HG03103 (cell line): ENCODE measurements around the gene PIANP.
"Not testable (repeated sequence)": the region's sequence is repeated elsewhere in the genome, so short reads cannot be mapped to it uniquely, and the experiment has no call there.

Experiments used
- ATAC-seq: cut with Tn5 transposase; IDR thresholded peaks from one replicate; pipeline ENCODE4 v1.9.1; 2021; ENCODE audit warnings: low read depth; ENCODE audit not compliant: unreplicated experiment

PIANP gene

DNA sequence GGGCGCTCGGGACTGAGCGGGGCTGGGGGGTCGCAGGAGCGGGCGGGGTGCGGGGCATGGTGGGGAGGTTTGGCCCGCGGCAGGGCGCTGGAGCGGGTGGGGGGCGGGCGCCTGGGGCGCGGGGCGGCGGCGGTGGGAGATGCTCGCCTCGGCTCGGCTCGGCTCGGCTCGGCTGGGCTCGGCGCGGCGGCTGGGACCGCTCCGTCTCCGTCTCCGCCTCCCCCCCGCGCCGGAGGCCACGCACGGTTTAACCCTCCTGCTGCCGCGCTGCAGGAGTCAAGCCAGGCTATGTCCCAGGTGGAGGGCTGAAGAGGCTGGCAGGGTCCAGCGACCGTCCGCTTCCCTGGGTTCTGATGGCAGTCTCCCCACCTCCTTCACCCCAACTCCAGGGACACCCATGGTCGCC, at the start of gene PIANP:
Gene PIANP, minus strand, starts transcription at position 170 of the 406 bp plus-strand sequence. CDS start 2,754 bp downstream, outside the sequence.
- no peak for ATAC-seq

DNA sequence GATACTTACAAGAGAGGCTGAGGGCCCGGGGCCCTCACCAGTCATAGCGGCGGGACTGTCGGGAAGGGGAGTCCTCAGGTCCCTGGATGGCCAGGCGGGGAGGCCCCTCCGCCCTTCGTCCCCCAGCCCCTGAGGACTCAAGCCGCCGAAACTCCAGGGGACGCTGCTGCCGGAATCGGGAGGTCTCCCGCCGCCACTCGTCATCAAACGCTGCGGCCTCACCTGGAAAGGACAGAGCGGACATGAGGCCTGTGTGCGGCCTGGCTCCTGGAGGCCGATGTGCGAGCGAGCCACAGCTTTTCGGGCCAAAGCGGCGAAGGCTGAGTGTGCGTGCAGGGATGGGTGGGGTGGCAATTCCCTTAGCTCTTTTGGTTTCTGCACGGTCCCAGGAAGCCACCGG, 48.1 kb upstream of the PIANP start:
- ATAC-seq: no peak

GRCh38 chr12:6747216-6747615, 46.6 kb upstream of the PIANP start:
- ATAC-seq: no peak

- no peak for ATAC-seq
Observed at GRCh38 chr12:6745741-6746525, 45.3 kb upstream of the PIANP start.

GRCh38 chr12:6743300-6743699, 42.7 kb upstream of the PIANP start:
- not testable (repeated sequence) for ATAC-seq

- no peak for ATAC-seq
Observed at GRCh38 chr12:6742834-6743233, 42.2 kb upstream of the PIANP start.

GRCh38 chr12:6742080-6742479, 41.5 kb upstream of the PIANP start:
- ATAC-seq: not testable (repeated sequence)

DNA sequence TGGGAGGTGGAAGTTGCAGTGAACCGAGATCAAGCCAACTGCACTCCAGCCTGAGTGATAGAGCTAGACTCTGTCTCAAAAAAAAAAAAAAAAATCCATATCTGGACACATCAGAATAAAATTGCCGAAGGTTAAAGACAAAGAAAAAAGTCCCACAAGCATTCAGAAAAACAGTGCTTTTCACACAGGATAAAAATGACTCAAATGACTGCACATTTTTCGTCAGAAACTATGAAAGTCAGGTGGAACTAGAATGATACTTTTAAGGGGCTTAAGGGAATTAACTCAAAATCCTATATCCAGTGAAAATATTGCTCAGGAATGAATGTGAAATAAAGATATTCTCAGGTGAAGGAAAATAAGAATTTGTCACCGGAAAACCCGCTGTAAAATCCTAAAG, 36.1 kb upstream of the PIANP start:
- ATAC-seq: no peak

DNA sequence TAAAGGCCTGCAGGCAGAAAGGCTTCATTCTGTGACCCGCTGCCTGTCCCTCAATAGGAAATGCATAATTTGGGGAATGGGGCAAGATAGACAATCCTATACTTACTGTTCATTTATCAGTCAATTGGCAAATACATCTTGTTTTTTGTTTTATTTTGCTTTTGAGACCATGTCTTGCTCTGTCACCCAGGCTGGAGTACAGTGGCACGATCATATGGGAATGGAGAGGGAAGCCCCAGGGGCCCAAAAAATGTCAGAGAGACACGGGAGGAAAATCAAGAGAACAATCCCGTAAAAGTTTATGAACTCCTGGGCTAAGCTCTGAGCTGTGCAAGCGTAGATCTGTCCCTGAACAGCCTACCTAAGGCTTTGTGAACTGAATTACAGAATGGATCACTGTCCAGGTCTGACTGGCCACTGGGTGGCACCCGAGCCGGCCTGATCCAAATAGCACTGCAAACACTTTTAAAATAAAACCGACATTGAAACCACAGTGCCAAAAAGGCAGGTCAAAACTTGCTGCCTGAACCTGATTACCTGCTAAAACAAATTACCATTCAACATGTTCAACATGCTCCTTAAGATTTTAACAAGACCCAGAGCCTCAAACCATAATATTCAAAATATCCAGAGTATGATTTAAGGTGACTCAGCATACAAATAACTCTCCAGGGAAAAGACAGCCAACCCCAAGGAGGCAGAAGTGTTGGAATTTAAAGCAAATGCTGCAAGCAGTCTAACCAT, 35.0 kb upstream of the PIANP start:
- no peak for ATAC-seq

DNA sequence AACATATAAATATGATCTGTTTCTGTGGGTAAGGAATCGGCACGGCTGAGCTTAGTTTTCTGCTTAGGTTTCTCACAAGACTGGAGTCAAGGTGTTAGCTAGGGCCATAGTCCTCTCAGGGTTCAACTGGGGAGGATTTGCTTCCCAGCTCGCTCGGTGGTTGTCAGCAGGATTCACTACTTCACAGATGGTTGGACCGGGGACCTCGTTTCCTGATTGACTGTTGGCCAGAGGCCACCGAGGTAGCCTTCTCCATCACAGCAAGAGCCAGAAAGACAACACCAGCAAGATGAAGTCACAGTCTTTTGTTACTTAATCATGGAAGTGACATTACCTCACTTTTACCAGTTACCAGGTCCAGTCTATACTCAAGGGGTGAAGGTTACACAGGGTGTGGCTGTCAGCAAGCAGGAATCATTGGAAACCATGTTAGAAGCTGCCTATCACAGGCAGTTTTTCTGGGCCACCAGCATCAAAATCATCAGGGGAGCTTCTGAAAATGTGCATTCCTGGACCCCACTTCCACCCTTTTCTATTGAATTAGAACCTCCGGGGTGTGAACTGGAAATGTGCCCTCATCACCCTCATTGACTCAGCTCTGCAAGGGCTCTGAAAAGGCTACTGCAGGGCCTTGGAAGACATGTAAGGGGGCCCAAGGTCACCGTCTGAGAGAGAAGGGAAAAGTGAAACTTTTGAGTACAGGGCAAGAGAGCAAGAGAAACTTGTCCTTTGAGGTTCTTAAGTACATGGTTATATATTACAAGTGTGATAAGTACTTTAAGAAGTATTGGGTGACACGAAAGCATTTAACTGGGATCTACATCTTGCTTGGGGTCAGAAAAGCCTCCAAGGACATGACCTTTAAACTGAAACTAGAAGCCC, 34.1 kb upstream of the PIANP start:
- no peak for ATAC-seq

DNA sequence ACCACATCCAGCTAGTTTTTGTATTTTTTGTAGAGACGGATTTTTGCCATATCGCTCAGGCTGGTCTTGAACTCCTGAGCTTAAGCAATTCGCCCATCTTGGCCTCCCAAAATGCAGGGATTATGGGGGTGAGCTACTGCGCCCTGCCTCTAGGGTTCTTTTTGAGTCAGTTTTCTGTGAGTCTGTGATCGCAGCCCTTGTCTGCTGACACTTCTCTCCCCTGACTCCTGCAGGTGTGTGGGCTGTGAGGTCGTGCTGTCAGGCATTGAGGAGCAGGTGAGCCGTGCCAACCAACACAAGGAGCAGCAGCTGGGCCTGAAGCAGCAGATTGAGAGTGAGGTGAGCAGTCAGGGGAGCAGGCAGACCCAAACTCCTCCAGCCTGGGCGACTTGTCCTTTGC, 29.6 kb upstream of the PIANP start:
- ATAC-seq: no peak

- ATAC-seq: no peak
Observed at GRCh38 chr12:6729186-6729585, 28.6 kb upstream of the PIANP start.

DNA sequence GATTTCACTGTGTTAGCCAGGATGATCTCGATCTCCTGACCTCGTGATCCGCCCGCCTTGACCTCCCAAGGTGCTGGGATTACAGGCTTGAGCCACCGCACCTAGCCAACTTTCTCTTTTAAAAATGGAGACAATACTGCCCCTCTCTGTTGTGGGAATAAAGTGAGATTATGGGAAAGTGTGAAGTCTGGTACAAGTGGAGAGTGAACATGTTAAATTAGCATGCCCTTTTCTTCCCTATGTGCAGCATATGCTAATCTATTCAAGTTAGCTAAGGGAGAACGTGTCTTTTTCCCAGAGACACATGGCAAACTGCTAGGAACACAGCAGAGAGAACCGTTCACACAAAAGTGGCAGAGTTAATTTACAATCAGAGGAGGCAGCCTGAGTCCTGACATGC, 24.7 kb upstream of the PIANP start:
- no peak for ATAC-seq

GRCh38 chr12:6724409-6724797, 23.8 kb upstream of the PIANP start:
- ATAC-seq: peak; percentile 1

GRCh38 chr12:6723607-6724408, 23.2 kb upstream of the PIANP start, which contains the start of gene COPS7A:
Gene COPS7A (plus strand): TSS chr12:6724046. CDS start chr12:6724657, 611 bp downstream.
- peak; percentile 88 for ATAC-seq

GRCh38 chr12:6722863-6723262, 22.2 kb upstream of the PIANP start:
- no peak for ATAC-seq

DNA sequence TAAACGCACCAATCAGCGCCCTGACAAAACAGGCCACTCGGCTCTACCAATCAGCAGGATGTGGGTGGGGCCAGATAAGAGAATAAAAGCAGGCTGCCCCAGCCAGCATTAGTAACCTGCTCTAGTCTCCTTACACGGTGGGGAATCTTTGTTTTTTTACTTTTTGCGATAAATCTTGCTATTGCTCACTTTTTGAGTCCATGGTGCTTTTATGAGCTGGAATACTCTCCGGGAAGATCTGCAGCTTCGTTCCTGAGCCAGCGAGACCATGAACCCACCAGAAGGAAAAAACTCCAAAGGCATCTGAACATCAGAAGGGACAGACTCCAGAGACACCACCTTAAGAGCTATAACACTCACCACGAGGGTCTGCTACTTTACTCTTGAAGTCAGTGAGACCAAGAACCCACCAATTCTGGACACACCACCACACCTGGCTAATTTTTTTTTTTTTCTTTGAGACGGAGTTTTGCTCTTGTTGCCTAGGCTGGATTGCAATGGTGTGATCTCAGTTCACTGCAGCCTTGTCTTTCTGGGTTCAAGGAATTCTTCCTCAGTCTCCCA, 16.3 kb upstream of the PIANP start:
- no peak for ATAC-seq

DNA sequence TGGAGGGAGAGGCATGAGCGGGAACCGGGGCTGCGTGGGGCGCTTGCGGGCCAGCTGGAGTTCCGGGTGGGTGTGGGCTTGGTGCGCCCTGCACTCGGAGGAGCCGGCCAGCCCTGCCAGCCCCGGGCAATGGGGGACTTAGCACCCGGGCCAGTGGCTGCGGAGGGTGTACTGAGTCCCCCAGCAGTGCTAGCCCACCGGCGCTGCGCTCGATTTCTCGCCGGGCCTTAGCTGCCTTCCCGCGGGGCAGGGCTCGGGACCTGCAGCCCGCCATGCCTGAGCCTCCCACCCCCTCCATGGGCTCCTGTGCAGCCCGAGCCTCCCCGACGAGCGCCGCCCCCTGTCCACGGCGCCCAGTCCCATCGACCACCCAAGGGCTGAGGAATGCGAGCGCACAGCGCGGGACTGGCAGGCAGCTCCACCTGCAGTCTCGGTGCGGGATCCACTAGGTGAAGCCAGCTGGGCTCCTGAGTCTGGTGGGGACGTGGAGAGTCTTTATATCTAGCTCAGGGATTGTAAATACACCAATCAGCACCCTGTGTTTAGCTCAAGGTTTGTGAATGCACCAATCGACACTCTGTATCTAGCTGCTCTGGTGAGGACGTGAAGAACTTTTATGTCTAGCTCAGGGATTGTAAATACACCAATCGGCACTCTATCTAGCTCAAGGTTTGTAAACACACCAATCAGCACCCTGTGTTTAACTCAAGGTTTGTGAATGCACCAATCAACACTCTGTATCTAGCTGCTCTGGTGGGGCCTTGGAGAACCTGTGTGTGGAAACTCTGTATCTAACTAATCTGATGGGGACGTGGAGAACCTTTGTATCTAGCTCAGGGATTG, 15.6 kb upstream of the PIANP start:
- ATAC-seq: not testable (repeated sequence)

DNA sequence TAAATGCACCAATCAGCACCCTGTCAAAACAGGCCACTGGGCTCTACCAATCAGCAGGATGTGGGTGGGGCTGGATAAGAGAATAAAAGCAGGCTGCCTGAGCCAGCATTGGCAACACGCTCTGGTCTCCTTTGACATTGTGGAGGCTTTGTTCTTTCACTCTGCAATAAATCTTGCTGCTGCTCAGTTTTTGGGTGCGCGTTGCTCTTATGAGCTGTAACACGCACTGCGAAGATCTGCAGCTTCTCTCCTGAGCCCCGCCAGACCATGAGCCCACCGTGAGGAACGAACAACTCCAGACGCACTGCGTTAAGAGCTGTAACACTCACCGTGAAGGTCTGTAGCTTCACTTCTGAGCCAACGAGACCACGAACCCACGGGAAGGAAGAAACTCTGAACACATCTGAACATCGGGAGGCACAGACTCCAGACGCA, 8.4 kb upstream of the PIANP start:
- ATAC-seq: no peak
